GM19372 (cell line): Measurements from ENCODE around the gene SRSF4.

Experiments
- ATAC-seq: cut with Tn5 transposase; IDR thresholded peaks from one replicate; pipeline ENCODE4 v1.9.1; 2021; ENCODE audit warnings: mild to moderate bottlenecking, low read depth, moderate library complexity; ENCODE audit not compliant: unreplicated experiment

Gene SRSF4

GRCh38 chr1:29201595-29202051, 19.9 kb upstream of the SRSF4 start:
- no peak for ATAC-seq

- ATAC-seq, result no peak
Observed at GRCh38 chr1:29200906-29201594, 19.4 kb upstream of the SRSF4 start.

GRCh38 chr1:29197993-29198392, 16.3 kb upstream of the SRSF4 start:
- no peak for ATAC-seq

GRCh38 chr1:29197590-29197924, 15.9 kb upstream of the SRSF4 start:
- no peak for ATAC-seq

GRCh38 chr1:29196863-29197589, 15.3 kb upstream of the SRSF4 start:
- no peak for ATAC-seq

GRCh38 chr1:29195881-29196291, 14.2 kb upstream of the SRSF4 start:
- ATAC-seq, result no peak

GRCh38 chr1:29193879-29194455, 12.3 kb upstream of the SRSF4 start:
- no peak for ATAC-seq

GRCh38 chr1:29190718-29191117, 9.0 kb upstream of the SRSF4 start:
- no peak for ATAC-seq

GRCh38 chr1:29186707-29187106, 5.0 kb upstream of the SRSF4 start:
- no peak for ATAC-seq

GRCh38 chr1:29186252-29186651, 4.6 kb upstream of the SRSF4 start:
- no peak for ATAC-seq

- ATAC-seq, result no peak
Observed at GRCh38 chr1:29183287-29183686, 1.6 kb upstream of the SRSF4 start.

GRCh38 chr1:29180497-29181412, 945 bp downstream of the SRSF4 start:
- no peak for ATAC-seq

- ATAC-seq, result no peak
Observed at GRCh38 chr1:29179641-29180184, 2.0 kb downstream of the SRSF4 start.

GRCh38 chr1:29177022-29177705, 4.5 kb downstream of the SRSF4 start:
- no peak for ATAC-seq

- ATAC-seq, result no peak
Observed at GRCh38 chr1:29176576-29176975, 5.1 kb downstream of the SRSF4 start.

- no peak for ATAC-seq
Observed at GRCh38 chr1:29172415-29172939, 9.2 kb downstream of the SRSF4 start.

GRCh38 chr1:29171521-29171920, 10.2 kb downstream of the SRSF4 start:
- no peak for ATAC-seq

GRCh38 chr1:29171089-29171488, 10.6 kb downstream of the SRSF4 start:
- no peak for ATAC-seq

- no peak for ATAC-seq
Observed at GRCh38 chr1:29169976-29170375, 11.7 kb downstream of the SRSF4 start.

- no peak for ATAC-seq
Observed at GRCh38 chr1:29167904-29168303, 13.8 kb downstream of the SRSF4 start.
